ENCODE results near the gene GNG12. TPM values are rescaled to one million over a fixed set of nuclear protein-coding genes. Genes with fewer than 3 reads are reported as not detected.

Gene GNG12
- total RNA-seq, result 100 to 1,000 TPM in 1 of 2 donors, 10 to 100 TPM in 1; 77.1 to 131 TPM

GRCh38 chr1:67832737-67833601, at the start of gene GNG12:
TSS of gene GNG12 (minus strand) at chr1:67833467. CDS start at chr1:67707686, 125,781 bp downstream.
- Histone ChIP-seq H3K27me3 (no peaks in the 10 kb centered on the region), H3K4me1 (no peaks in the 10 kb centered on the region), H3K27ac (peak within 1 kb of the TSS; percentile 91), H3K9me3 (no peaks in the 10 kb centered on the region), H3K9ac (ENCODE audit: low read depth in 2 of 2, low read length in 2 of 2) (peak within 1 kb of the TSS; percentile 90 to 91), H3K4me3 (peak within 1 kb of the TSS; percentile 69), H3K36me3 (no peaks in the 10 kb centered on the region)
- no peak for TF ChIP-seq CTCF (IDR thresholded peaks at IDR 0.05)
- peak; percentile 82 for DNase-seq
- intact Hi-C loops (cut with DNase I), result no loop called here

DNA sequence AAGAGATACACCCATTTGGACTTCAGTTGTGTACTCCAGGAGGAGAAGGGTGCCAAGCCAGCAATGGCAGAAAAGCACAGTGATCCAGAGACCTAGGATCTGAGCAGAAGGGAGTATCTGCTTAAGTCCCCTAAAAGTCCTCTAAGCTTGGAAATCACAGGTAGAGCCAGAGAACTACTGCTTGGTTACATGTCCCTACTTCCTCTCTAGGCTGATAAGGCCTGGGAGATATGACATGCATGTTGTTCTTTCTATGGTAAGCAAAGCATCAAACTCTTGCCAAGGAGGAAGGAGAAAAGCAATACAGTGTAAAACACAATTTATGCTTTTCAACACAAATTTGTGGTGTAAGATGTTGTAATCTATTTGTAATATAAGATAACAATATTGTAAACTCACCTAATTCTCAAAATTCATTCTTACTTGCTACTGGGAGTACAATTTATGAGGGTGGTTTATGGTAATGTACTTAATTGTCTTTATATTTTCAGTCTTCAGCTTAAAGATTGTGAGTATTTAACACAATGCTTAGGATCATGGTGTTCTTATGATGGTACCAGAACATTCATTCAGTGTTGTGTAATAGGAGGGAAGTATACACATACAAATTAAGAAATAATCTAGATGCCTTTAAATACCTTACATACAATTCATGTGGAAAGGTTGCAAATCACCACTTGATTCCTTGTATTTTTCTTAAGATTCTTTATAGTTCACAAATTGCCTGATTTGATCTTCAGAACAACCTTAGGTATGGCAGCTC, 49.1 kb upstream of the GNG12 start:
- intact Hi-C loops (cut with DNase I), result no loop called here
- no peak for DNase-seq
- Histone ChIP-seq H3K4me1 (no peaks in the 10 kb centered on the region), H3K9ac (ENCODE audit: low read depth in 2 of 2, low read length in 2 of 2) (no peak overlapping the region), H3K36me3 (no peaks in the 10 kb centered on the region), H3K9me3 (no peaks in the 10 kb centered on the region), H3K4me3 (no peak overlapping the region), H3K27me3 (no peaks in the 10 kb centered on the region), H3K27ac (no peak overlapping the region)
- TF ChIP-seq CTCF (IDR thresholded peaks at IDR 0.05), result no peak

DNA sequence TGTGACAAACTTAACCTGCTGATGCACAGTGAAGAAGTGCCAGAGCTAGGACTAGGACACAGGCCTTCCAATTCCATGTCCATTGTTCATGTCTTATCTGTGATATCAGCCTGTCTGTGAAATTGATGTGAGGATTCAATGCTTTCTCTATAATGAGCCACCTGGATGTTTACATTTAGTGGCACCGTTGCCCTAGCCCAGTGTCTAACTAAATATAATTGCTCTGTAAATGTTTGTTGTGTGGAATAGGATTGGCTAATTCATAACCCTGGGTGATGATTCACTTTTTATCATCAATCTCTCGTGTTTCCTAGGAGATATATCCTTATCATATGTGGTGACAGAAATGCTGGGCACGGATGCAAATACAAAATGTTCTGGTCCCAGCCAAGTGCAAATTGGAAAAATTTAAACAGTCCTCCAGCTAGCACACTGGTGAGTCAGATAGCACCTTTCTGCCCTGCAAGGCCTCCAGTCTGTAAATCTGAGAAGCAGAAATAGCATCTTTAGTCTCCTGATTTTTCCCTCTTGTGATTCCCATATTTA, 46.9 kb upstream of the GNG12 start:
- Histone ChIP-seq H3K4me1 (no peaks in the 10 kb centered on the region), H3K9ac (ENCODE audit: low read depth in 2 of 2, low read length in 2 of 2) (no peak overlapping the region), H3K4me3 (no peak overlapping the region), H3K27ac (no peak overlapping the region), H3K36me3 (no peaks in the 10 kb centered on the region), H3K27me3 (no peaks in the 10 kb centered on the region), H3K9me3 (no peaks in the 10 kb centered on the region)
- DNase-seq, result no peak
- intact Hi-C loops (cut with DNase I), result no loop called here
- no peak for TF ChIP-seq CTCF (IDR thresholded peaks at IDR 0.05)

DNA sequence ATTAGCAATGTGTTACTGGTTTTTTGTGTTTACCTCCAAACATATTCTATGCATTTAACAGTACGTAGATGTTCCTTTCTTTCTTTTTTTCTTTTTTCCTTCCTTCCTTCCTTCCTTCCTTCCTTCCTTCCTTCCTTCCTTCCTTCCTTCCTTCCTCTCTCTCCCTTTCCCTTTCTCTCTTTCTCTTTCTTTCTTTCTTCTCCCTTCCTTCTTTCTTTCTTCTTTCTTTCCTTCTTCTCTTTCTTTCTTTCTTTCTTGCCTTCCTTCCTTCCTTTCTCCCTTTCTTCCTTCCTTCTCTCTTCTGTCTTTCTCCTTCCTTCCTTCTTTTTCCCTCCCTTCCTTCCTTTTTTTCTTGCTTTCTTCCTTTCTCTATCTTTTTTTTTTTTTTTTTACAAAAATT, 46.2 kb upstream of the GNG12 start:
- intact Hi-C loops (cut with DNase I), result no loop called here
- Histone ChIP-seq H3K27ac (no peak overlapping the region), H3K4me1 (no peaks in the 10 kb centered on the region), H3K9me3 (no peaks in the 10 kb centered on the region), H3K27me3 (no peaks in the 10 kb centered on the region), H3K9ac (ENCODE audit: low read depth in 2 of 2, low read length in 2 of 2) (no peak overlapping the region), H3K36me3 (no peaks in the 10 kb centered on the region), H3K4me3 (no peak overlapping the region)
- no peak for DNase-seq
- no peak for TF ChIP-seq CTCF (IDR thresholded peaks at IDR 0.05)

GRCh38 chr1:67874501-67875111, 41.3 kb upstream of the GNG12 start:
- Histone ChIP-seq H3K4me1 (no peaks in the 10 kb centered on the region), H3K36me3 (no peaks in the 10 kb centered on the region), H3K27me3 (no peaks in the 10 kb centered on the region), H3K9me3 (no peaks in the 10 kb centered on the region), H3K9ac (ENCODE audit: low read depth in 2 of 2, low read length in 2 of 2) (no peak overlapping the region), H3K4me3 (no peak overlapping the region), H3K27ac (no peak overlapping the region)
- TF ChIP-seq CTCF (IDR thresholded peaks at IDR 0.05), result no peak
- DNase-seq, result no peak
- intact Hi-C loops (cut with DNase I), result no loop called here
